GM19025 (cell line): Measurements from ENCODE around the gene NHEJ1.

ENCODE experiments used
- ATAC-seq: cut with Tn5 transposase; IDR thresholded peaks from one replicate; pipeline ENCODE4 v1.9.1; 2021; ENCODE audit warnings: mild to moderate bottlenecking, low read depth, moderate library complexity; ENCODE audit not compliant: unreplicated experiment

Gene NHEJ1

DNA sequence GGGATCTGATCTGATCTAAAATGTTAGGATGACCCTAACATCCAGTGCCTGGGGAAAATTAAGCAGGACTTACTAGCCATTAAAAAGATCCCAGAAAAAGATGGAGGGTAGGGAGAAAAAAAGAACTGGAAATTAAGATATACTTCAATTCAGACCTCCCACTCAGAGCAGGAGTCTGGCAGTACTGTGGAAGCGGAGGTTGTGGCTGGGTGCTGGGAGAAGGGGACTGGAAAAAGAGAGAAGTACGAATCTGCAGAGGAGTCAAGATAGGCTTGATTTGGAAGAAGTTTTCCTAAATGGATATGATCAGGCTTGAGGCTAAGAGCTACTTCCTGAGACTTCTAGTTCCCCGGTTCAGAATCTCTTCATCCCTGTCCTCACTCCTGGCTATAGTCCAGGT lies 66.4 kb downstream of the NHEJ1 start:
- ATAC-seq: no peak

DNA sequence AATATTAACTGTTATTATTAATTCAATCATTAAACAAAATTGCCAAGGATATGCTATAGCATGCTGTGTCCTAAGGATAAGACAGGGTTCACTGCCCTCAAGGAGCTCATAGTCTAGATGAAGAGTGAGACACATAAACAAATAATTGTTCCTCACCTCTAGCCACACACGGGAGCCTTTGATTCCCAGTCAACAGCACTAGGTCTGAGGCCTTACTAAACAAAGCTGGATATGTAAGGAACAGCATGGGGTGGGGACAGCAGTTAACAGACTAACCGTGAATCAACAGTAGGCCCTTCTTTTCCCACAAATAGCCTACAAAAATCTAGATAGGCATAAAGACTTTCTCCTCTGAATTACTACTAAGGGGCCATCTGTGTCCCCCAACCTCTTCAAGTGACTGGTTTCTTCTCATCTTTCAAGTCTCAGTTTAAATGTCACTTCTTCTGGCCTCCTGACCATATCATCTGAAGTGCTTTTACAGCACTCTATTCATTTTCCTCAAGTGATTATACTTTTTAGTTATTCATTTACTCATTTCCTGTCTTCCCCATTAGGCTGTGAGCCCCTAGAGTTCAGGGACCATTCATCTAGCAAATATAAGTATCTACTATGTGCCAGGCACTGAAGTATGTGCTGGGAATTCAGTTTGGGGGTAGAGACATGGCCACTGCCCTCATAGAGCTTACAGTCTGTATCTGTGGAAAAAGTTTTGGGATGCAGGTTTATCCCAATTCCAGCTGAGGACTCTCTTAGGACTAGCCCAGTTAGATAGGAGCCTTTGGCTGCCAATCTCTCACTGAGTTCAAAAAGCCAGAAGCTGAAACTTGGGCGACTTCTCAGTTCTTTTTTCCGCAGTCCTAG lies 69.9 kb downstream of the NHEJ1 start:
- no peak for ATAC-seq

DNA sequence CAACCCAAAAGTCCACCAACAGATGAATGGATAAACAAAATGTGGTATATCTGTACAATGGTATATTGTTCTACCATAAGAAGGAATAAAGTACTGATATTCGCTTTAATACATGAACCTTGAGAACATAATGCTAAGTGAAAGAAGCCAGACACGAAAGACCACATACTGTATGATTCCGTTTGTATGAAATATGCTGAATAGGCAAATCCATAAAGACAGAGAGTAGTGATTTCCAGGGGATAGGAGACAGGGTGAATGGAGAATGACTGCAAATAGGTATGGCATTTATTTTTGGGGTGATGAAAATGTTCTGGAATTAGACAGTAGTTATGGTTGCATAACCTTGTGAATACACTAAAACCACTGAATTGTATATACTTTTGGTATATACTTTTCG lies 71.3 kb downstream of the NHEJ1 start:
- ATAC-seq: no peak

GRCh38 chr2:219087848-219088247 lies 72.8 kb downstream of the NHEJ1 start:
- ATAC-seq: no peak

GRCh38 chr2:219087361-219087760 lies 73.3 kb downstream of the NHEJ1 start:
- ATAC-seq: no peak

DNA sequence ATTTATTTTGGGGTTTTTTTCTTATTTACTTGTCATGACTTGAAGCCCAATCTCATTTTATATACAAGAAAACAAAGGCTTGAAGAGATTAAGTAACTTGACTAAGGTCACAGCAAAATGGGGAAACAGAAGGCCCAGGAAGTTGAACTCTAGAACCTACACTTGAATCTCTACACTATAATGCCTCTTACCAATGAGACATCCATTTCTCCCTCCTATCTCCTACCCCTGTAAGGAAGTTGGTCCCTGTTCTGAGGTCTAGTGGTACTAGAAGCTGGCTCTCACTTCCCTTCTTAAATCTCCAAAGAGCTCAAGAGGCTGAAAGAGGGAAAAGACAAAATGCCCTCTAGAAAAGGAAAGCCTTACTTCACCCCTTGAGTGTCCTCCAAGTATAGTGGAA lies 74.4 kb downstream of the NHEJ1 start:
- ATAC-seq: no peak

GRCh38 chr2:219084791-219085190 lies 75.8 kb downstream of the NHEJ1 start:
- ATAC-seq: no peak

GRCh38 chr2:219082332-219082958 lies 78.2 kb downstream of the NHEJ1 start:
- no peak for ATAC-seq

GRCh38 chr2:219081701-219082331 lies 78.8 kb downstream of the NHEJ1 start:
- no peak for ATAC-seq

GRCh38 chr2:219081096-219081495 lies 79.5 kb downstream of the NHEJ1 start:
- ATAC-seq: no peak

DNA sequence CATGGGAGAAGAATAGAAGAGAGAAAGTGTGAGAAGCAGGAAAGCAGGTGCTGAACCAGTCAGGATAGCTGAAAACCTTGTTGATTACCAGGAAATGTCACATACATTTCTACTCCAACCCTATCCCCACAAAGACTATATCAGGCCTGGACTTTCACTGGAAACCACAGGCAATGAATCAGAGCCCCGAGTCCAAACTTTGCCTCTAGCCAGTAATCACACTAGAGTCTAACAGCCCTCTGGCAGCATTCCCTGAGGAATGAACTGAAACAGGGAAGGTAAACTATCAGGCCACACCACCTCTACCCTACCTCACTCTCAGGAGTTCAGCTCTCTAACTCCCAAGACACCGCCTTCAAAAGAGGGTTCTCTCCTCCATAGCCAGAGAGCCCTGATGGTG lies 81.2 kb downstream of the NHEJ1 start:
- no peak for ATAC-seq

DNA sequence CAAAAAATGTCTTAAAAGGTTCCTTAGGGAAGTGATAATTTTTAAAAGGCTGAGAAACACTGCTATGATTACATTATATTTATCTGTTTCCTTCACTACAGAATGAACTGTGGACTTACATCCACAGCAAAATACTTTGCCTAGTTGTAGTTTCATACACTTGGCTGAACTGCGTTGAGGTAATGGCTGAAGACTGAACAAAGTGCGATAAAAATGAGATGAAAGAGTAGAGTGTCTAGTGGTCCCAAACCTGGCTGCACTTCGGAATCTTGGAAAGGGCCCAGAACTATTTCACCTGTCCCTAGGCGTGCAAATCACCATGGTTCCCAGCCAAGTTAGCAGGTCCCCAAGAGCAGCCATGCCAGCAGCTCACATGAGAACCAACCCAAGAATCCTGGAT lies 81.7 kb downstream of the NHEJ1 start:
- ATAC-seq: no peak

- ATAC-seq: no peak
Observed at GRCh38 chr2:219078126-219078525, 82.5 kb downstream of the NHEJ1 start.

GRCh38 chr2:219076253-219076652 lies 84.4 kb downstream of the NHEJ1 start:
- ATAC-seq: no peak

DNA sequence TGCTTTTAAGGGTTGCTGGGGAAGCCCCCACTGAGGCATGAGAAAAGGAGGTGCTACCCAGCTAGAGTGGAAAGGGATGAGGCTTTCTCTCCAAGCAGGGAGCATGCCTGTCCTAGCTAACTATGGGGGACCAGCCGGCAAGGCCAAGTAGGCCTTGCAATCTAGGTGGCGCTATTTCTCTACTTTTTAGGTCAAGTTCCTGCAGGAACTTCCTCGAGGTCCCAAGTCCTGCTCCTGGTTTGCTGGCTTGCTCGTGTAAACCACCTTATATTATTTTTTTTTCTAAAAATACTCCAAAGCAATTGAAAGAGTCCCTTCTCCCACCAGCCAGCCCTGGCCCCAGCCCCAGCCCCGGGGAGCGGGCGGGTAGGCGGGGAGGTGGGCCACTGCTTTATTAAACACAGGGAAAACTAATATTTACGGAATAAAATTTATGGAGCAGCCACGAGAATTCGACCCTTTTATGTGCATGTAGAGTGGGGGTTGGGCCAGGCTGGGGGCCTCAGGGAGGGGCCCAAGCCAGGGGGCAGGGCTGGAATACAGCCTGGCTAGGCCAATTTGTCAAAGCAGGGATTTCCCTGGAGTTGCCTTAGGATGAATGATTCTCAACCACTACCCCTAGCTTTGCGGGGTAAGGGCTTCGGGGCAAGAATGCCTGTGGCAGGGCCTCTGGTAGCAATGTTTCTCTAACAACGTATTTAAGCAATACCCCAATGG lies 87.0 kb downstream of the NHEJ1 start:
- no peak for ATAC-seq

DNA sequence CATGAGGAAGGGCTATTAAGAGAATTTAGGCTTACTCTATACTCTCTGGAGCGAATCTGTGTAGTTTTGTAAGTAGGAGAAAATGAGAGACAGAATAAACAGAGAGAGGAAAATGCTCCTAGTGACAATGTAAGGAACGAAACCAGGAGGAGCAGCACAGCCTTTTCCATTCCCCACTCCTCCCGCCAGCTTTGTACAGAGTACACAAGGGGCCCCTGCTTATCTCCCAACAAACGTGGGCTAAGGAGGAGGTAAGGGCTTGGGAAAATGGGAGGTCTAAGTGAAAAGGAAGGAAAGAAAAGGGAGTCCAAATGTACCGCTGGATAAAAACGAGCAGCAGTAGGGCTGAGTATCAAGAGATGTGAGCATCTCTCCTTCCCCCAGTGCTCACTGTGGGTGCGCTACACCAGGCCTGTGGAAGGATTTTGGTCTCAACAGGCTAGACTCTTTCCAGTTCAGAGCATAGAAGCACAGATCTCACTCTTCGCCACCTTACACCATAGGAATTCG lies 87.8 kb downstream of the NHEJ1 start:
- ATAC-seq: no peak

- ATAC-seq: no peak
Observed at GRCh38 chr2:219071131-219071816, 89.3 kb downstream of the NHEJ1 start.

DNA sequence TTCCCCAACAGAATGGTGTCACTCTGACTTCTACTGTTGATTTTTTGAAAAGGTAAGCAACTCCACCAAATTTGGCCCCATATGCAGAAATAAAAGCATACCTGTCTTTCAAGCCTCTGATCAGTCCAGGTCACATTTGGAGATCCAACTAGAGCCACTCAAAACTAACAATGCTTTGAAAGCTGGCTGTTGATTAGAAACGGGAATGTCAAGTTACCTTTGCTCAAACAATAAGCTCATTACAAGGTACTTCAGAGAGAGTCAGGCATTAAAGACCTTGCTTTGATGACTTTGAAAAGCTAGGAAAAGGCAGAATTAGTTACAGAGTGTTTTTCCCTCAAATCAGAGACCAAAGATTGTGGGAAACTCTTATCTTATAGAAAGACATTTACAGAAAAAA lies 95.1 kb downstream of the NHEJ1 start:
- ATAC-seq: no peak

- ATAC-seq: no peak
Observed at GRCh38 chr2:219062081-219062480, 98.5 kb downstream of the NHEJ1 start.
